WTC11 (cell line): Measurements from ENCODE around the gene GPR148. TPM values are rescaled to one million over a fixed set of nuclear protein-coding genes. Genes with fewer than 3 reads are reported as not detected.

ENCODE experiments used
- ATAC-seq: fragments of 200-7000 bp; cut with Tn5 transposase; 2 replicates; pipeline ENCODE4 v1.10.0; 2021; ENCODE audit warnings: mild to moderate bottlenecking, moderate library complexity
- CTCF ChIA-PET: fragments of 300-600 bp; sonication (Branson Sonifier 250); formaldehyde crosslinking; loops from one replicate; lab custom pipeline; 2021; ENCODE audit warnings: antibody characterized with exemption; lab: Charles Lee
- POLR2A ChIA-PET: fragments of 350-600 bp; sonication (Branson Sonifier 250); formaldehyde crosslinking; loops from one replicate; lab custom pipeline; 2021; ENCODE audit warnings: antibody characterized with exemption; lab: Charles Lee
- DNase-seq: peaks from one replicate; pipeline ENCODE4 v3.0.0; 2021; ENCODE audit warnings: low spot score
- H3K27ac Mint-ChIP-seq: 2 replicates; pipeline ENCODE4 v1.8.0; 2021; ENCODE audit warnings: mixed read lengths
- H3K27me3 Mint-ChIP-seq: 2 replicates; pipeline ENCODE4 v1.8.0; 2021; ENCODE audit warnings: low read depth, mild to moderate bottlenecking, moderate library complexity, mixed read lengths
- H3K36me3 Mint-ChIP-seq: 2 replicates; pipeline ENCODE4 v1.8.0; 2021; ENCODE audit warnings: mixed read lengths
- H3K4me1 Mint-ChIP-seq: 2 replicates; pipeline ENCODE4 v1.8.0; 2022; ENCODE audit warnings: mixed read lengths
- H3K4me3 Mint-ChIP-seq: 2 replicates; pipeline ENCODE4 v1.8.0; 2021; ENCODE audit warnings: mild to moderate bottlenecking, moderate library complexity, mixed read lengths
- H3K9me3 Mint-ChIP-seq: 2 replicates; pipeline ENCODE4 v1.8.0; 2021; ENCODE audit warnings: mixed read lengths
- ATF6 ChIP-seq: sonication (generic); formaldehyde crosslinking; IDR thresholded peaks from 2 replicates; pipeline ENCODE4 v1.8.1; 2023; ENCODE audit warnings: mild to moderate bottlenecking, missing genetic modification reagents
- CBFB ChIP-seq: sonication (generic); formaldehyde crosslinking; IDR thresholded peaks from 2 replicates; pipeline ENCODE4 v1.8.1; 2022; ENCODE audit warnings: mild to moderate bottlenecking, low read depth, missing genetic modification reagents
- CDX4 ChIP-seq: fragments of 250-450 bp; sonication (Bioruptor Pico); IDR thresholded peaks from 2 replicates; pipeline ENCODE4 v1.9.0; 2021; ENCODE audit warnings: moderate library complexity, mild to moderate bottlenecking, inconsistent platforms, borderline replicate concordance
- CREB1 ChIP-seq: sonication (generic); formaldehyde crosslinking; IDR thresholded peaks from 2 replicates; pipeline ENCODE4 v1.8.0; 2023; ENCODE audit warnings: mild to moderate bottlenecking, missing genetic modification reagents
- EMX1 ChIP-seq: fragments of 250-450 bp; sonication (Bioruptor Pico); IDR thresholded peaks from 2 replicates; pipeline ENCODE4 v1.8.0; 2021; ENCODE audit warnings: mild to moderate bottlenecking
- JUN ChIP-seq: sonication (generic); formaldehyde crosslinking; IDR thresholded peaks from 2 replicates; pipeline ENCODE4 v1.8.0; 2023; ENCODE audit warnings: mild to moderate bottlenecking, missing genetic modification reagents
- MLX ChIP-seq: sonication (generic); formaldehyde crosslinking; IDR thresholded peaks from 2 replicates; pipeline ENCODE4 v1.8.1; 2023; ENCODE audit warnings: mild to moderate bottlenecking, missing genetic modification reagents, moderate library complexity
- NFE2L1 ChIP-seq: sonication (generic); formaldehyde crosslinking; IDR thresholded peaks from 2 replicates; pipeline ENCODE4 v1.8.1; 2023; ENCODE audit warnings: missing genetic modification reagents
- NR2C2 ChIP-seq: sonication (generic); formaldehyde crosslinking; IDR thresholded peaks from 2 replicates; pipeline ENCODE4 v1.8.0; 2022; ENCODE audit warnings: mild to moderate bottlenecking, missing genetic modification reagents
- PRRX2 ChIP-seq: fragments of 250-450 bp; sonication (Bioruptor Pico); IDR thresholded peaks from 2 replicates; pipeline ENCODE4 v1.8.0; 2021; ENCODE audit warnings: mild to moderate bottlenecking
- RELA ChIP-seq: sonication (generic); formaldehyde crosslinking; IDR thresholded peaks from 2 replicates; pipeline ENCODE4 v1.8.1; 2022; ENCODE audit warnings: missing genetic modification reagents, mild to moderate bottlenecking, borderline replicate concordance
- SMAD3 ChIP-seq: sonication (generic); formaldehyde crosslinking; IDR thresholded peaks from 2 replicates; pipeline ENCODE4 v1.8.0; 2022; ENCODE audit warnings: missing genetic modification reagents, mild to moderate bottlenecking, borderline replicate concordance
- SOX15 ChIP-seq: fragments of 250-450 bp; sonication (Bioruptor Pico); IDR thresholded peaks from 2 replicates; pipeline ENCODE4 v1.9.0; 2021; ENCODE audit warnings: mild to moderate bottlenecking
- TCF7 ChIP-seq: sonication (generic); formaldehyde crosslinking; IDR thresholded peaks from 2 replicates; pipeline ENCODE4 v1.8.0; 2022; ENCODE audit warnings: mild to moderate bottlenecking, low read depth, missing genetic modification reagents, moderate library complexity
- TEAD4 ChIP-seq: sonication (generic); formaldehyde crosslinking; IDR thresholded peaks from 2 replicates; pipeline ENCODE4 v1.8.0; 2022; ENCODE audit warnings: mild to moderate bottlenecking, missing genetic modification reagents
- TP53 ChIP-seq: sonication (generic); formaldehyde crosslinking; IDR thresholded peaks from 2 replicates; pipeline ENCODE4 v1.8.1; 2023; ENCODE audit warnings: mild to moderate bottlenecking, missing genetic modification reagents
- USF1 ChIP-seq: sonication (generic); formaldehyde crosslinking; IDR thresholded peaks from 2 replicates; pipeline ENCODE4 v1.8.0; 2022; ENCODE audit warnings: mild to moderate bottlenecking, missing genetic modification reagents
- ZBTB21 ChIP-seq: sonication (generic); formaldehyde crosslinking; IDR thresholded peaks from 2 replicates; pipeline ENCODE4 v1.8.1; 2023; ENCODE audit warnings: mild to moderate bottlenecking, missing genetic modification reagents, borderline replicate concordance
- ZMAT4 ChIP-seq: fragments of 250-450 bp; sonication (Bioruptor Pico); IDR thresholded peaks from 2 replicates; pipeline ENCODE4 v1.9.0; 2021; ENCODE audit warnings: mild to moderate bottlenecking
- ZNF138 ChIP-seq: sonication (generic); formaldehyde crosslinking; conservative IDR thresholded peaks from 2 replicates; pipeline ENCODE4 v1.8.1; 2022; ENCODE audit warnings: mild to moderate bottlenecking, moderate library complexity, missing genetic modification reagents
- ZNF232 ChIP-seq: sonication (generic); formaldehyde crosslinking; IDR thresholded peaks from 2 replicates; pipeline ENCODE4 v1.8.0; 2022; ENCODE audit warnings: mild to moderate bottlenecking, missing genetic modification reagents
- ZNF263 ChIP-seq: sonication (generic); formaldehyde crosslinking; IDR thresholded peaks from 2 replicates; pipeline ENCODE4 v1.8.1; 2022; ENCODE audit warnings: low read depth, mild to moderate bottlenecking, moderate library complexity, missing genetic modification reagents
- ZNF281 ChIP-seq: sonication (generic); formaldehyde crosslinking; IDR thresholded peaks from 2 replicates; pipeline ENCODE4 v1.8.0; 2023; ENCODE audit warnings: mild to moderate bottlenecking, missing genetic modification reagents
- ZNF425 ChIP-seq: fragments of 250-450 bp; sonication (Bioruptor Pico); conservative IDR thresholded peaks from 2 replicates; pipeline ENCODE4 v1.9.0; 2021; ENCODE audit warnings: mild to moderate bottlenecking
- ZSCAN18 ChIP-seq: fragments of 250-450 bp; sonication (Bioruptor Pico); IDR thresholded peaks from 2 replicates; pipeline ENCODE4 v2.1.2; 2022; ENCODE audit warnings: mild to moderate bottlenecking, moderate library complexity
- total RNA-seq: library from RNA; stranded (reverse); gene quantifications from 3 replicates; pipeline ENCODE4 v1.2.3, GENCODE V29; 2021

Gene GPR148
- total RNA-seq, 1 experiment from 2014 or later = not detected

- TF ChIP-seq USF1 (CRISPR knock-in tag) (no peak), EMX1 (CRISPR knock-in tag) (no peak), ZNF232 (CRISPR knock-in tag) (no peak), CDX4 (CRISPR knock-in tag) (no peak), MLX (no peak), CREB1 (no peak), TCF7 (no peak), TEAD4 (CRISPR knock-in tag) (no peak), ZSCAN18 (no peak), TP53 (CRISPR knock-in tag) (no peak), ZBTB21 (CRISPR knock-in tag) (no peak)
- TF ChIP-seq, all 79 proteins: peak for 0
These were observed 34.5 kb downstream of the GPR148 start (continued) for GRCh38 chr2:130763405-130763804.

- H3K9me3 Mint-ChIP-seq = no peaks in the 10 kb centered on the region
- no peak overlapping the region for H3K27ac Mint-ChIP-seq
- DNase-seq (no peak), ATAC-seq (no peak)
- H3K27me3 Mint-ChIP-seq = no peaks in the 10 kb centered on the region
- H3K4me1 Mint-ChIP-seq = no peaks in the 10 kb centered on the region
- H3K36me3 Mint-ChIP-seq = no peaks in the 10 kb centered on the region
- no peak overlapping the region for H3K4me3 Mint-ChIP-seq
- ChIA-PET POLR2A (no interaction called here), CTCF (interaction anchor here (1.3 kb wide), 1 partner anchor 33 kb away, joined by 4 read pairs; no protein-coding TSS in a partner anchor)
- TF ChIP-seq SMAD3 (CRISPR knock-in tag) (no peak), JUN (CRISPR knock-in tag) (no peak), ZMAT4 (CRISPR knock-in tag) (no peak), SOX15 (CRISPR knock-in tag) (no peak), NFE2L1 (CRISPR knock-in tag) (no peak), CBFB (CRISPR knock-in tag) (no peak), ZNF138 (no peak), ATF6 (CRISPR knock-in tag) (no peak), ZNF425 (CRISPR knock-in tag) (no peak), ZNF281 (CRISPR knock-in tag) (no peak), NR2C2 (CRISPR knock-in tag) (no peak), ZNF263 (no peak), RELA (CRISPR knock-in tag) (no peak), ZBTB21 (CRISPR knock-in tag) (no peak), PRRX2 (CRISPR knock-in tag) (no peak)
These were observed 35.4 kb downstream of the GPR148 start for GRCh38 chr2:130764035-130764820.
